Measurements from ENCODE around the gene PLTP.
"Not testable (repeated sequence)": the region's sequence is repeated elsewhere in the genome, so short reads cannot be mapped to it uniquely, and the experiment has no call there.

Gene PLTP

GRCh38 chr20:45904583-45905504, 7.1 kb downstream of the PLTP start:
- no peak overlapping the region for H3K4me3 ChIP-seq (ENCODE audit: low read length)
- DNase-seq (ENCODE audit: low read depth, low spot score): no peak

DNA sequence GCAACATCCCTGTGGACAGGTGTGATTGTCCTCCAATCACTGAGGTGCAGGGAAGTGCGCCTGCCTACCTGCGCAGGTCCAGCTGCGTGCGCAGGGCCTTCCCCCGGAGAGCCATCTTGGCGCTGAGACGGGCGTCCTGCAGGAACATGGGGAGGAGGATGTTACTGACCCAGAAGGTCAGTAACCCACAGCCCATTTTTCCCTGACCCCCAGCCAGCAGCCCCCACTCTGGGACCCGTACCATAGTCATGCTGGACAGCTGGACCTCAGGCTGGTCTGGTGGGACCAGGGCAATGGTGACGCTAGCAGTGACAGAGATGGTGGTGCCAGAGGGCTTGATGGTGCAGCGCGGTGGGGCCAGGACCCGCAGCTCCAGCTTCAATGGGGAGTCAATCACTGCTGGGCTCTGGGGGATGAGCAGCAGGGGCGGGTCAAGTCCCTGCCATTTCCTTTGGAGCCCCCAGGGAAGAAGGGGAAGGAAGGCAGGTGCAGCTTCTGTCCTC, 9.7 kb downstream of the PLTP start:
- H3K4me3 ChIP-seq (ENCODE audit: low read length): no peak overlapping the region
- DNase-seq (ENCODE audit: low read depth, low spot score): no peak

DNA sequence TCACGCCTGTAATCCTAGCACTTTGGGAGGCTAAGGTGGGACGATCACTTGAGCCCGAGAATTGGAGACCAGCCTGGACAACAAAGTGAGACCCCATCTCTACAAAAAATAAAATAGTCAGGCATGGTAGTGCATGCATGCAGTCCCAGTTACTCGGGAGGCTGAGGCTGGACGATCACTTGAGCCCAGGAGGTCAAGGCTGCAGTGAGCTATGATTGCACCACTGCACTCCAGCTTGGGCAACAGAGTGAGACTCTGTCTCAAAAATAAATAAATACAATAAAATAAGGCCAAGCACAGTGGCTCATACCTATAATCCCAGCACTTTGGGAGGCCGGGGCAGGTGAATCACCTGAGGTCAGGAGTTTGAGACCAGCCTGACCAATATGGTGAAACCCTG, 10.6 kb downstream of the PLTP start:
- not testable (repeated sequence) for H3K4me3 ChIP-seq (ENCODE audit: low read length); DNase-seq (ENCODE audit: low read depth, low spot score)

DNA sequence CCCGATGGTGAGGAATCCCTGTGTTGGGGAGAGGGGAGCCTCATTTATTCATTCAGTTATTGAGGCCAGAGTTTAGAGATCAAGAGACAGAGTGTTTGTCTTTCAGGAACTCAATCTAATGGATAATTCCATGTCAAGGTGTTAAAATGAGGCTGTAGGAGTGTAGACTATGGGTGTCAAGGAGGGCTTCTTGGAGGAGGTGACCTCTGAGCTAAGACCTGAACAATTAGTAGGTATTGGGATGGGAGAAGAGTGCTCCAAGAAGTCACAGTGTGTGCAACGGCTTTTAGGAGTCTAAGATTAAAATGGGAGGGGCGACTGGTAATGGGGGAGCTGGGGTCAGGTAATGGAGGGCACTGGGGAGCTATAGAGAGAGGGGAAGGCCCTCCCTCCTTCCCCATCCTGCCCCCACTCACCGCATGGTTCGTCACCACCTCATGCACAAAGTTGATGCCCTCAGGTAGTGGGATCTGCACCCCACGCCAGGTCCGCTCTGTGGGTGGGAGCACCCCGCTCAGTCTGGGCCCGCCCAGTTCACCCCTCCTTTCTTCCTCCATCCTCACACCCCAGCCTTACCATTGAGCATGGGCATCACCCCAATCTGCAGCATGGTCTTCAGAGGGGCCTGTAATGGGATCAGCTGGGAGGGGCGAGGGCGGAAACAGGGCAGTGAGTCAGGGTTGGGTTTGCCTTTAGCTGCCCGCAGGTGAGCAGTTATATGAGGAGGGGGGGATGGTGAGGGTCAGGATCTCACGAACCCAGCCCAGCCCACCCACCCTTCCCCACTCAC, 12.7 kb downstream of the PLTP start:
- H3K4me3 ChIP-seq (ENCODE audit: low read length): no peak overlapping the region
- no peak for DNase-seq (ENCODE audit: low read depth, low spot score)

DNA sequence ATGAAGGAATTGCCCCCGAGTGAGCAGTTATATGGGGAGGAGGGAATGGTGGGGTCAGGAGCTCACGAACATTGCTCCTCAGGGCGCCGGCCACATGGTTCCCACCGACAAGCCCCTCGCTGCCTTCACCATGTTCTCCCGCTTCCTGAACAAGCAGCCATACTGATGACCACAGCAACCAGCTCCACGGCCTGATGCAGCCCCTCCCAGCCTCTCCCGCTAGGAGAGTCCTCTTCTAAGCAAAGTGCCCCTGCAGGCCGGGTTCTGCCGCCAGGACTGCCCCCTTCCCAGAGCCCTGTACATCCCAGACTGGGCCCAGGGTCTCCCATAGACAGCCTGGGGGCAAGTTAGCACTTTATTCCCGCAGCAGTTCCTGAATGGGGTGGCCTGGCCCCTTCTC, 13.7 kb downstream of the PLTP start:
- no peak for DNase-seq (ENCODE audit: low read depth, low spot score)

DNA sequence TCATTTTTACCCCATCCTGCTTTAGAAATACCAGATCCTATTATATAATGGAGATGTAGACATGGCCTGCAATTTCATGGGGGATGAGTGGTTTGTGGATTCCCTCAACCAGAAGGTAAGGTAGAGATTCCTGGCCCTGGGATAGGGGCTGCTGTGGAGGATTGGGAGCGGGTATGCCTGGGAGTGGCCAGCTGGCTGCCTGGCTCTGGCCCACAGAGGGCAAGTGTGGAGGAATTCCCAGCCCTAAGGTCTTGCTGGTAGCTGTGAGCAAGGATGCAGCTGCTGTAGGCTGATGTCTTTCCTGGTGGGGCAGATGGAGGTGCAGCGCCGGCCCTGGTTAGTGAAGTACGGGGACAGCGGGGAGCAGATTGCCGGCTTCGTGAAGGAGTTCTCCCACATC, 14.3 kb downstream of the PLTP start:
- no peak for DNase-seq (ENCODE audit: low read depth, low spot score)

More for the DNA sequence above, 13.7 kb downstream of the PLTP start:
- no peak overlapping the region for H3K4me3 ChIP-seq (ENCODE audit: low read length)

DNA sequence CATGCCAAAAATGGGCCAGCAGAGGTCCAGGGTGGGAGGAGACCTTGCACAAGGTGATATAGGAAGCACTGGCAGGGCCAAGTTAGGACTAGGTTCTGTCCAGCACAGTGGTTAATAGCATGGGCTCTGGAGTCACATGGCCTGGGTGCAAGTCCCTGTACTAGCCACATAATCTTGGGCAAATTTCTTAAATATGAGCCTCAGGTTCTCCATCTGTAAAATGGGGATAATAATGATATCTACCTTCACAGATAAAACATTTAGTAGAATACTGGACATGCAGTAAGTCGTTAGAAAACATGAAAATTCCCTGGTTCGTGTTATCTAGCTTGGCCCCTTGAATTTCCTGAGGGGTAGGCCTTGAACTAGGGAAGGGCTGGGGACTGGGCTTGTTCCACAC, 14.7 kb downstream of the PLTP start:
- no peak overlapping the region for H3K4me3 ChIP-seq (ENCODE audit: low read length)
- DNase-seq (ENCODE audit: low read depth, low spot score): no peak

More for the DNA sequence above, 14.3 kb downstream of the PLTP start:
- no peak overlapping the region for H3K4me3 ChIP-seq (ENCODE audit: low read length)

DNA sequence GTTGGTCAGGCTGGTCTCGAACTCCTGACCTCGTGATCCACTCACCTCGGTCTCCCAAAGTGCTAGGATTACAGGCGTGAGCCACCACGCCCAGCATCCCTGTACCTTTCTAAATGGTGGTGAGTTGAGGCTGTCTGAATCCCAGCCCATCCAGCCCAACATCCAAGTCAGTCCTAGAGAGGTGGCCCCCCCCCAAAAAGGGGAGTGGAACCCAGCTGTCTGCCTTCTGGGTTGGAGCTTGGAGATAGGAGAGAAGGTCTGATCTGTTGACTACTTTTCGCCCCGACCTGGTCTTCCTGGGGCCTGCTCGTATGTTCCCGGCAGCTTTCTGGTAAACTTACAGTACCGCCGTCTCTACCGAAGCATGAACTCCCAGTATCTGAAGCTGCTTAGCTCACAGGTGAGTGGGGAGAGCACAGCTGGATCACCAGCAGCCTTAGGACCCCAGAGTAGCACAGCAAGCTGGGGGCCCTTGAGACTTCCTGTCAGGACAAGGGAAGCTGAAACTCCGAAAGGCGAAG, 15.3 kb downstream of the PLTP start:
- no peak for DNase-seq (ENCODE audit: low read depth, low spot score)
- no peak overlapping the region for H3K4me3 ChIP-seq (ENCODE audit: low read length)

DNA sequence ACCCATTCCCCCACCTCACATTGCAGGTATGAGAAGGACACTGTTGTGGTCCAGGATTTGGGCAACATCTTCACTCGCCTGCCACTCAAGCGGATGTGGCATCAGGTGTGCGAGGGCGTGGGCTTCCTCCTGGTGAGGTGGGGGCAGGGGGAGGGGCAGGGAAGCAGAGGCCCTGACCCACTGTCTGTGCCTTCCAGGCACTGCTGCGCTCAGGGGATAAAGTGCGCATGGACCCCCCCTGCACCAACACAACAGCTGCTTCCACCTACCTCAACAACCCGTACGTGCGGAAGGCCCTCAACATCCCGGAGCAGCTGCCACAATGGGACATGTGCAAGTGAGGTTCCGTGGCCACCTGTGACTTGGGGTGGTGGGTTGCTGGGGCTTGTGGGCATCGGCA, 17.2 kb downstream of the PLTP start:
- H3K4me3 ChIP-seq (ENCODE audit: low read length): no peak overlapping the region
- no peak for DNase-seq (ENCODE audit: low read depth, low spot score)

DNA sequence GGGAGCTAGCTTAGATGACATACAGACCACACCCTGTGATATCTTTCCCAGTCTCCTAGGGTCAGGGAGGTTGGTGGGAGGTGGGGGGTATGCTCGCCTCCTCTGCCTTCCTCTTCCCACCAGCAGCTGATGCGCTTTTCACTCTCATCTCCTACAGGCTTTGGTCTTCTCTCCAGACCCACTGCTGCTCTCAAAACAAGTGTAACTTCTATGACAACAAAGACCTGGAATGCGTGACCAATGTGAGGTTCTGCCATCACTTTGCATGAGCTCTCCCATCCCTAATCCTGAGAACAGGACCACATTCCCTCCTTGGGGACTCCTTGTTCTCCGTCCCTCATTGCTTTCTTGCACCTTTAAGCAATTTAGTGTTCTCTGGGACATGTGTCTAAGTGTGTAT, 18.1 kb downstream of the PLTP start:
- no peak overlapping the region for H3K4me3 ChIP-seq (ENCODE audit: low read length)
- DNase-seq (ENCODE audit: low read depth, low spot score): no peak

DNA sequence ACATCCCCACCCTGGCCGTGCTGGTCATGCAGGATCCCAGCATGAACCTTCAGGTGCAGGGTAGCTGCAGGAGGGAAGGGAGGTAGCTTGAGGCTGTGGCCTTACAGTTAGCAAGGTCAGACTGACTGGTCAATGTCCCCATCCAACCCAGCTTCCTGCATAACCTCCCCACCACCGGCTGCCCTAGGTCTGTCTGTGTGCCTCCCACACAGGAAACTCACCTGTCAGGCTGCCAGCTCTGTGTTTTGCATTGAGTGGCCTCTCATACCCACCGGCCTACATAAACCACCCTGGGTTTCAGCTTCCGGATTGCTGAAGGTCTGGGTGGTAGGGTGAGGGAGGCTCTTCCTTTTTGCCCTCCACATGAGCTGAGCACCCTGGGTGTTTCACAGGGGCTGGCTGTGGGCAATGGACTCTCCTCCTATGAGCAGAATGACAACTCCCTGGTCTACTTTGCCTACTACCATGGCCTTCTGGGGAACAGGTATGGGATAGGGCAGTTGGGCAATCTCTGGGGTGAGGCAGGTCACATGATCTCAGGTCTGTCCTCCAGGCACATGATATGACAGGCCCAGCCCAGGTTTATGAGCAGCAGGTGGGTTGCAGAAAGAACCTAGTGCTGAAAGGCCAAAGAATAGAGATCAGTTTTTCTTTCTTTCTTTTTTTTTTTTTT, 19.0 kb downstream of the PLTP start:
- H3K4me3 ChIP-seq (ENCODE audit: low read length): no peak overlapping the region
- DNase-seq (ENCODE audit: low read depth, low spot score): no peak

DNA sequence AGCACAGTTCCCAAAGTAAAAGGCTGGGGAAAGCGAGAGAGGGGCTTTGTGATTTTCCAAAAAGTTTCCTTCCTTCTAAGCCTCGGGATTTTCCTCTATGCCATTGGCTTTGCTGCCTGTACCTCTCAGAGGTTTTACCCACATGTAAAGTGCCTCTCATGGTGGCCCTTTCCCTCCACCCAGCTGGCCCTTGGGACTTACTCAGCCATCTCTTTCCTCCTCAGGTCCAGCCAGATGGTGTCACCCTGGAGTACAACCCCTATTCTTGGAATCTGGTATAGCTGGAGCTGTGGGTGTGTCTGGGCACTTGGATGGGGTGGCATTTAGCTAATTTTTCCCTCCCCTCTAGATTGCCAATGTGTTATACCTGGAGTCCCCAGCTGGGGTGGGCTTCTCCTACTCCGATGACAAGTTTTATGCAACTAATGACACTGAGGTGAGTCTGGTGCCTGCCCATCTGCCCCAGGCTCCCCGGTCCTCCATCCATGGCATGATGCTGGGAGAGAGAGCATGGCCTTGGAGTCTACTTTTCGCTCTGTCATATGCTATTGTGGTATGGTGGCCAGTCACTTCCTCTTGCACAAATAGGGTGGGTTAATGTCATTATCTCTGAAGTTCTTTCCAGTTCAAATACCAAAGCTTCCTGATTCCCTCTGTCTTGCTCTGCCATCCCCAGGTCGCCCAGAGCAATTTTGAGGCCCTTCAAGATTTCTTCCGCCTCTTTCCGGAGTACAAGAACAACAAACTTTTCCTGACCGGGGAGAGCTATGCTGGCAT, 19.7 kb downstream of the PLTP start:
- DNase-seq (ENCODE audit: low read depth, low spot score): no peak

GRCh38 chr20:45890985-45891983, 20.7 kb downstream of the PLTP start, which contains the start of the genes CTSA and NEURL2:
CTSA (plus strand) TSS chr20:45891335; CDS start chr20:45891569, 234 bp downstream.
NEURL2 (minus strand) TSS chr20:45891208; CDS start chr20:45890991, 217 bp downstream.
- DNase-seq (ENCODE audit: low read depth, low spot score): peak; percentile 83
- peak within 1 kb of the TSS; percentile 76 for H3K4me3 ChIP-seq (ENCODE audit: low read length)

More for the DNA sequence above, 19.7 kb downstream of the PLTP start:
- H3K4me3 ChIP-seq (ENCODE audit: low read length): peak overlapping the region; percentile 76

DNA sequence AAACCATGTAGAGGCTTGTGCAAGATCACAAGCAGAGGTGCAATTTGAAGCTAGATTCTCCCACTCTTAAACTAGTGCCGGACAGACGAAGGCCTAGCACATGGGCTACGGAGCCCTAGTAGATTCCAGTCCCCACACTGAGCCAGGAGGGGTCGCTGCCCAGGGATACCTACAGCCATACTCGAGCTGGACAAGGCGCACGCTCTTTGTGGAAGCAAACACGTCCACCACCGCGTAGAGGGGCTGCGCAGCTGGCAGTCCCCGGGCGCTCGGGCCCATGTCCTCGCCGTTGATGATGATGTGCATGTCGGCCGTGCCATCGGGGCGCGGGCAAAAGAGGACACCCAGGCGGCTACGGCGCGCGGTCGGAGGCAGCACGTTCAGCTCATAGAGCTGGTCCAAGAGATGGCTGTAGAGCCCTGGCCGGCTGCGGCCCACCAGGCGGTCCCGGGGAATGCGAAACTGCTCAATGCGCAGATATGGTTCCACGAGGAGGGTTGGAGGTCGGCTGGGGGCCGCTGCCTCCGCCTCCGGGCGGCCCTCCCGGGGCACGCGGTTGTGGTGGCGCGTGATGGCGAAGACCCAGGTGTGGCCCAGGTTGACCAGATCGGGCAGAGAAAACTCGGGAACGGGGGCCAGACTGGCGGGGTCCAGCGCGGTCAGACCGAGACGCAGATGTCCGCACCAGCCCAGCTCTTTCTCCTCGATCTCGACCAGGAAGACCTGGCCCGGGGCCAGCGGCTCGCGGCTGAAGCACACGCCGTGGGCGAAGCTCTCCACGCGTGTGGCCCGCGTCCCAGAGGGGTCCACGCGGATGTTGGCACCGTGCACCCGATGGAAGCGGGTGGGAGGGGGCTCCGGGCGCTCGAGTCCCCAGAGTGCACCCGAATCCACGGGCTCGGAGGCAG, 21.6 kb downstream of the PLTP start:
- H3K4me3 ChIP-seq (ENCODE audit: low read length): peak overlapping the region; percentile 76
- DNase-seq (ENCODE audit: low read depth, low spot score): no peak

DNA sequence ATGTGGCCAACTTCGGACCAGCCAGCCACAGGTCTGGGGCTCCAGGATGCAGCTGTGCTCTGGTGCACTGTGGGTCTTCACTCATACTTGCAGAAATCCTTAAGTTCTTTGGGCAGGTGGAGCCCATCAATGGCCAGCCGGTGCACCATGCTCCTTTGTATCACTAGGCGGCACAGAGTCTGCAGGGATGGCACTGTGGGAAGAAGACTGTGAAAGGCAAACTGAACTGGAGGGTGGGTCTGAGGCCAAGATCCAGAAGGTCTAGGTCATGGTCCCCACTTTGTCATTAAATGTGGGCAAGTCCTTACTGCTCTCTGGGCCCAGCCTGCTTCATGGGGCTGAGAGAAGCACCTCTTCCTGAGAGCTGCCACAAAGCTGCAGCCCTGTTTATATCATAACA, 23.3 kb downstream of the PLTP start:
- no peak for DNase-seq (ENCODE audit: low read depth, low spot score)
- no peak overlapping the region for H3K4me3 ChIP-seq (ENCODE audit: low read length)

DNA sequence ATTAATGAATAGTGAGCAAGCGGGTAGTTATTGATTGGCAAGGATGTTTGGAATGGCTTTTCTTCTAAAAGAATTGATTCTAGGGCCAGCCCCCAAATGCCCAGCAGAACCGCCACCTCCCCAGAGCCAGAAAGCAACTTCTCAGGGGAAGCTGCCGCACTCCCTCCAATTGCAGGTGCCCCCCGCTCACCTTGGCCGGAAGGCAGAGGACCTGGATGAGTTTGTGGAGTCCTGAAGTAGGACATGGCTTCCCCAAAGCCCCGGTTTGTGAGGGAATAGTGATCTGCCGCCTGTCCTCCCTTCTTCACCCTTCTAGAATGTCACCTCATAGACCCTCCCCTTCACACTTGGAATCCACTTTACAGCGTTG, 24.6 kb downstream of the PLTP start, which contains the start of gene SPATA25:
TSS of gene SPATA25 (minus strand) at position 277 of the 370 bp plus-strand sequence. CDS start at position 245, 32 bp downstream.
- no peak for DNase-seq (ENCODE audit: low read depth, low spot score)
- no peak within 1 kb of the TSS for H3K4me3 ChIP-seq (ENCODE audit: low read length)
